ENCODE measurements around the gene DDX17. TPM values are rescaled to one million over a fixed set of nuclear protein-coding genes. Genes with fewer than 3 reads are reported as not detected.

Gene DDX17
- total and polyA plus RNA-seq, 4 donors, result 141 to 1,771 (median 262) TPM

GRCh38 chr22:38481162-38481870 lies 24.8 kb downstream of the DDX17 start:
- ATAC-seq (ENCODE audit: insufficient read depth, low FRiP score) (no peak), DNase-seq (no peak)
- no peaks in the 10 kb centered on the region for H3K27me3 ChIP-seq (ENCODE audit: control insufficient read depth in 3 of 3, insufficient read depth in 3 of 3, low read length in 2 of 3)
- H3K4me1 ChIP-seq (ENCODE audit: control insufficient read depth in 5 of 5, insufficient read depth in 5 of 5, low read length in 5 of 5), result peaks cover 0 to 8% (median 0%) of the 10 kb centered on the region in 5 donors
- H3K9me3 ChIP-seq (ENCODE audit: control insufficient read depth in 4 of 4, insufficient read depth in 3 of 4, low read length in 3 of 4), result no peaks in the 10 kb centered on the region
- peaks cover 28 to 54% (median 49%) of the 10 kb centered on the region in 4 donors for H3K36me3 ChIP-seq (ENCODE audit: control insufficient read depth in 4 of 4, insufficient read depth in 4 of 4, low read length in 4 of 4)
- H3K9ac ChIP-seq (ENCODE audit: insufficient read depth in 1 of 2, low read length in 2 of 2), result no peak overlapping the region
- H3K27ac ChIP-seq (ENCODE audit: low read depth in 1 of 2, low read length in 1 of 2), result peak overlapping the region in 1 of 2 donors; percentile 28
- 93 to 95% methylated on average over 3 of the region's 3 CpGs for WGBS, 2 donors
- no peak for TF ChIP-seq CTCF (IDR thresholded peaks at IDR 0.05; ENCODE audit: control extremely low read depth, extremely low read depth)
- H3K4me3 ChIP-seq, result no peak overlapping the region

GRCh38 chr22:38479096-38479837 lies 26.8 kb downstream of the DDX17 start:
- TF ChIP-seq CTCF (IDR thresholded peaks at IDR 0.05; ENCODE audit: control extremely low read depth, extremely low read depth), result no peak
- DNase-seq, result peak in 2 of 3 donors; percentile 41 to 52
- Histone ChIP-seq H3K27ac (ENCODE audit: low read depth in 1 of 2, low read length in 1 of 2) (no peak overlapping the region), H3K9me3 (ENCODE audit: control insufficient read depth in 4 of 4, insufficient read depth in 3 of 4, low read length in 3 of 4) (no peaks in the 10 kb centered on the region), H3K9ac (ENCODE audit: insufficient read depth in 1 of 2, low read length in 2 of 2) (no peak overlapping the region), H3K4me1 (ENCODE audit: control insufficient read depth in 5 of 5, insufficient read depth in 5 of 5, low read length in 5 of 5) (peaks cover 0 to 8% (median 0%) of the 10 kb centered on the region in 5 donors), H3K4me3 (no peak overlapping the region), H3K36me3 (ENCODE audit: control insufficient read depth in 4 of 4, insufficient read depth in 4 of 4, low read length in 4 of 4) (peaks cover 19 to 39% (median 33%) of the 10 kb centered on the region in 4 donors), H3K27me3 (ENCODE audit: control insufficient read depth in 3 of 3, insufficient read depth in 3 of 3, low read length in 2 of 3) (peaks cover 0 to 2% (median 0%) of the 10 kb centered on the region in 3 donors)
- no peak for ATAC-seq (ENCODE audit: insufficient read depth, low FRiP score)
- 77 to 86% methylated on average over 7 of the region's 7 CpGs for WGBS, 2 donors

- Histone ChIP-seq H3K27me3 (ENCODE audit: control insufficient read depth in 3 of 3, insufficient read depth in 3 of 3, low read length in 2 of 3) (peaks cover 0 to 2% (median 0%) of the 10 kb centered on the region in 3 donors), H3K27ac (ENCODE audit: low read depth in 1 of 2, low read length in 1 of 2) (no peak overlapping the region), H3K4me3 (no peak overlapping the region), H3K36me3 (ENCODE audit: control insufficient read depth in 4 of 4, insufficient read depth in 4 of 4, low read length in 4 of 4) (peaks cover 11 to 23% (median 18%) of the 10 kb centered on the region in 4 donors), H3K9ac (ENCODE audit: insufficient read depth in 1 of 2, low read length in 2 of 2) (no peak overlapping the region), H3K4me1 (ENCODE audit: control insufficient read depth in 5 of 5, insufficient read depth in 5 of 5, low read length in 5 of 5) (peaks cover 0 to 8% (median 0%) of the 10 kb centered on the region in 5 donors), H3K9me3 (ENCODE audit: control insufficient read depth in 4 of 4, insufficient read depth in 3 of 4, low read length in 3 of 4) (no peaks in the 10 kb centered on the region)
- ATAC-seq (ENCODE audit: insufficient read depth, low FRiP score), result no peak
- no peak for DNase-seq
- WGBS, 2 donors, result 75 to 87% methylated on average over 1 of the region's 1 CpG
- TF ChIP-seq CTCF (IDR thresholded peaks at IDR 0.05; ENCODE audit: control extremely low read depth, extremely low read depth), result no peak
These were observed 28.5 kb downstream of the DDX17 start for GRCh38 chr22:38477585-38477984.

Data from lung (tissue), 12 donors.